Smooth muscle cell (in vitro differentiated cells): Measurements from ENCODE around the gene PANK1. TPM values are rescaled to one million over a fixed set of nuclear protein-coding genes. Genes with fewer than 3 reads are reported as not detected.

ENCODE experiments used
- DNase-seq: peaks from one replicate; lab custom pipeline; 2025; ENCODE audit not compliant: unreplicated experiment; lab: John Stamatoyannopoulos, UW
- H2AFZ ChIP-seq: fragments of 200-600 bp; sonication (generic); 2 replicates; pipeline ENCODE4 v1.6.0; 2016; ENCODE audit warnings: antibody characterized with exemption, low read depth, mild to moderate bottlenecking
- H3F3A ChIP-seq: fragments of 200-600 bp; sonication (generic); 2 replicates; pipeline ENCODE4 v1.6.0; 2017; ENCODE audit warnings: antibody characterized with exemption, low read depth
- H3K27ac ChIP-seq: fragments of 200-600 bp; sonication (generic); 2 replicates; pipeline ENCODE4 v1.5.1; 2016; ENCODE audit warnings: low read depth, mild to moderate bottlenecking
- H3K27me3 ChIP-seq: fragments of 200-600 bp; sonication (generic); 2 replicates; pipeline ENCODE4 v1.6.1; 2016; ENCODE audit warnings: low read depth, mild to moderate bottlenecking
- H3K36me3 ChIP-seq: fragments of 200-600 bp; sonication (generic); 2 replicates; pipeline ENCODE4 v1.5.1; 2016; ENCODE audit warnings: low read depth
- H3K4me1 ChIP-seq: fragments of 200-600 bp; sonication (generic); 2 replicates; pipeline ENCODE4 v1.5.1; 2016; ENCODE audit warnings: low read depth
- H3K4me2 ChIP-seq: fragments of 200-600 bp; sonication (generic); 2 replicates; pipeline ENCODE4 v1.6.0; 2016; ENCODE audit warnings: mild to moderate bottlenecking
- H3K4me3 ChIP-seq: fragments of 200-600 bp; sonication (generic); 2 replicates; pipeline ENCODE4 v1.5.1; 2016; ENCODE audit warnings: mild to moderate bottlenecking
- H3K79me2 ChIP-seq: fragments of 200-600 bp; sonication (generic); 2 replicates; pipeline ENCODE4 v1.6.0; 2016; ENCODE audit warnings: low read depth, mild to moderate bottlenecking
- H3K9ac ChIP-seq: fragments of 200-600 bp; sonication (generic); 2 replicates; pipeline ENCODE4 v1.6.0; 2016; ENCODE audit warnings: low read depth
- H3K9me3 ChIP-seq: fragments of 200-600 bp; sonication (generic); replicated peaks from 2 replicates; pipeline ENCODE4 v1.5.1; 2016; ENCODE audit warnings: low read depth
- H4K20me1 ChIP-seq: fragments of 200-600 bp; sonication (generic); 2 replicates; pipeline ENCODE4 v1.6.0; 2016; ENCODE audit warnings: low read depth
- CTCF ChIP-seq: fragments of 200-600 bp; sonication (generic); IDR thresholded peaks from 2 replicates; pipeline ENCODE4 v1.5.1; 2017; ENCODE audit warnings: borderline replicate concordance, mild to moderate bottlenecking, antibody characterized with exemption; ENCODE audit not compliant: insufficient read depth, poor library complexity, severe bottlenecking
- WGBS: methylation state at CpG from one replicate; pipeline ENCODE4 v1.1.7; 2016; ENCODE audit warnings: low lambda C conversion rate; 5-methylcytosine and 5-hydroxymethylcytosine counted together
- polyA plus RNA-seq: library from polyadenylated mRNA; unstranded; fragments of >200 nt; fragmentation: Nextera tagmentation; extraction: Ambion mirVana; gene quantifications from 2 replicates; pipeline ENCODE4 v1.2.1, GENCODE V29; 2016
- total RNA-seq: library from RNA; depleted of rRNA; stranded (reverse); fragments of >200 nt; gene quantifications from 2 replicates; pipeline ENCODE4 v1.2.3, GENCODE V29; 2014

Gene PANK1
- total and polyA plus RNA-seq, 2 experiments from 2014 or later, result 8.6 to 14.1 TPM

DNA sequence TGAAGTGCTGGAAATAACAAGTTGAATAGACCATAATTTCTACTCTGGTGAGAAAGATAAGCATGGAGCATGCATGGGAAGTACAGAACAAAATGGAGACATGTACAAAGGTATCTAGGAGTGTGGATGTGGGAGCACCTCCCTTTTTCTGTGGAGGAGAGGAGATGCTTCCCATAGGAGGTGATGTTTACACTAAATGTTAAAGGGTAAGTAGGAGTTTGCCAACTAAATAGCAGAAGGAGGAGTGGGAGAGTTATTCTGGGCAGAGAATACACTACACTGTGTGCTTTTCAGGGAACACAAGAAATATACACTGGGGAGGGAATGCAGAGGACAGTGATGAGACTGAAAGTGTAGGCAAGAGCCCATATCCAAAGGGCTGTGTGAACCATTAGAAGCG lies 21.1 kb upstream of the PANK1 start:
- no peaks in the 10 kb centered on the region for H4K20me1 ChIP-seq
- H3K36me3 ChIP-seq, result no peaks in the 10 kb centered on the region
- H2AFZ ChIP-seq, result no peak overlapping the region
- H3K27me3 ChIP-seq, result no peaks in the 10 kb centered on the region
- H3K4me1 ChIP-seq, result no peaks in the 10 kb centered on the region
- TF ChIP-seq CTCF, result no peak
- no peak overlapping the region for H3K9ac ChIP-seq
- H3F3A ChIP-seq, result no peaks in the 10 kb centered on the region
- no peak for DNase-seq
- no peak overlapping the region for H3K4me2 ChIP-seq
- WGBS, result 88% methylated on average over 1 of the region's 1 CpG
- no peak overlapping the region for H3K27ac ChIP-seq
- H3K79me2 ChIP-seq, result no peaks in the 10 kb centered on the region
- H3K4me3 ChIP-seq, result no peak overlapping the region
- H3K9me3 ChIP-seq, result no peaks in the 10 kb centered on the region

DNA sequence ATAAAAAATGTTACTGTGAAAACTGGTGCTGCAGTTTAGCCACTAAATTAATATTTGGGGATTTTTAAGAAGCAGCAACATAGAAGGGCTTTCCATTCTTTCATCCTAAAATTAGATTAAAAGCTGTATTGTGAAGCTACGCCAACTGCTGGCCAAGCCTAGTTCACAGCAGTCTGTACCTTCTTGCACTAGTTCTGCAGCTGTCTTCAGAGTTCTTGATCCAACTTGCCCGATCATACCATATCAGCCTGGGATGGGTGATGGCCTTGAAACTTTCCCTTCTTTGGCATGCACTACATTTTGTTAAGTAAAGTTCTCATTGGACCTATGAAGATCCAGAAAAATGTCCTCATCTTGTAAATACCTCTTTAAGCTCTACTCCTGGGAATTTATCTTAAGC lies 20.3 kb upstream of the PANK1 start:
- no peak overlapping the region for H3K4me2 ChIP-seq
- H2AFZ ChIP-seq, result no peak overlapping the region
- no peak for TF ChIP-seq CTCF

DNA sequence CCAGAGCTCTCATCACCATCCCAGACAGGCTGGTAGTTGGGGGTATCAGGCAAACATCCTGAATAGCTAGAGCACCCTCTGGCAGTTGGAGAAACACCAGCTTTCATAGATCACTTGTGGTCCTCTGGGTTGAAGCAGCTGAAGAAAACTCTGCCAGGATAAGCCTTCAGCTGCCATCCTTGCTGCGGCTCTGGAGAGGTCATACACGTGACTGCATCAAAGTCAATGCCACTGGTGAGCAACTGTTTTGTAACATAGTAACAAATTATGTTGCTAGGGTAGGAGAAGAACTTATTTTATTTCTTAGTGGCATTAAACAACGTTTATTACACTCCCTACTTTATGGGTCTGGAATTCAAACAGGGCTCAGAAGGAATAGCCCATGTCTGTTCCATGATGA lies 19.2 kb upstream of the PANK1 start:
- no peaks in the 10 kb centered on the region for H3K27me3 ChIP-seq
- 76% methylated on average over 3 of the region's 3 CpGs for WGBS
- H3K9me3 ChIP-seq, result no peaks in the 10 kb centered on the region
- no peaks in the 10 kb centered on the region for H3K79me2 ChIP-seq
- no peak overlapping the region for H2AFZ ChIP-seq
- H3K4me2 ChIP-seq, result no peak overlapping the region
- no peak for TF ChIP-seq CTCF
- no peak overlapping the region for H3K27ac ChIP-seq
- H3K9ac ChIP-seq, result no peak overlapping the region
- H3F3A ChIP-seq, result no peaks in the 10 kb centered on the region
- H3K4me3 ChIP-seq, result no peak overlapping the region
- no peak for DNase-seq
- no peaks in the 10 kb centered on the region for H3K4me1 ChIP-seq
- H3K36me3 ChIP-seq, result no peaks in the 10 kb centered on the region
- H4K20me1 ChIP-seq, result no peaks in the 10 kb centered on the region

More for the DNA sequence above, 20.3 kb upstream of the PANK1 start:
- no peaks in the 10 kb centered on the region for H3F3A ChIP-seq
- no peaks in the 10 kb centered on the region for H3K79me2 ChIP-seq
- no peak overlapping the region for H3K27ac ChIP-seq
- no peak for DNase-seq
- H3K36me3 ChIP-seq, result no peaks in the 10 kb centered on the region
- no peak overlapping the region for H3K9ac ChIP-seq
- H3K9me3 ChIP-seq, result no peaks in the 10 kb centered on the region
- H3K4me3 ChIP-seq, result no peak overlapping the region
- no peaks in the 10 kb centered on the region for H4K20me1 ChIP-seq
- H3K4me1 ChIP-seq, result no peaks in the 10 kb centered on the region
- no peaks in the 10 kb centered on the region for H3K27me3 ChIP-seq
- 94% methylated on average over 2 of the region's 2 CpGs for WGBS

DNA sequence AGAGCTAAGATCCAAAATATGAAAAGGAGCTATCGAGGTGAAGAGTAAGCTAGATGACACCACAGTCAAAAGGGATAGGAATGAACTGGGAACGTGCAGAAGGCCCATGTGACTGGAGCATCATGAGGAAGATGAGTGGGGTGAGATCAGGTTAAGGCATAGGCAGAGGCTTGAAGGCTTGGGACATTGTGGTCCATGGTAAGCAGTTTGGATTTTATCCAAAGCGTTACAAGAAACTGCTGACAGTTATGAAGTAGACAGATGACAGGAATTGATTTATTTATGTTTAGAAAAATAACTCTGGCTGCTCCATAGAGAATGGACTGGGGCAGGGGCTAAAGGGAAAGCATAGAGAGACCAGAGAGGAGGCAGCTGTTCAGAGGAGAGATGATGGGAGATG lies 18.1 kb upstream of the PANK1 start:
- Histone ChIP-seq H2AFZ (no peak overlapping the region), H3K27me3 (no peaks in the 10 kb centered on the region), H3K4me2 (no peak overlapping the region), H3F3A (no peaks in the 10 kb centered on the region), H3K4me1 (no peaks in the 10 kb centered on the region), H3K9me3 (no peaks in the 10 kb centered on the region), H3K79me2 (no peaks in the 10 kb centered on the region), H3K4me3 (no peak overlapping the region), H4K20me1 (no peaks in the 10 kb centered on the region), H3K9ac (no peak overlapping the region), H3K27ac (no peak overlapping the region), H3K36me3 (no peaks in the 10 kb centered on the region)
- WGBS, result 82% methylated on average over 3 of the region's 3 CpGs
- DNase-seq, result no peak
- TF ChIP-seq CTCF, result no peak
